ENCODE results near the gene LYL1. TPM values are rescaled to one million over a fixed set of nuclear protein-coding genes. Genes with fewer than 3 reads are reported as not detected.

The LYL1 gene
- total RNA-seq, 2 donors from 2014 or later = 4.6 to 13.3 TPM

DNA sequence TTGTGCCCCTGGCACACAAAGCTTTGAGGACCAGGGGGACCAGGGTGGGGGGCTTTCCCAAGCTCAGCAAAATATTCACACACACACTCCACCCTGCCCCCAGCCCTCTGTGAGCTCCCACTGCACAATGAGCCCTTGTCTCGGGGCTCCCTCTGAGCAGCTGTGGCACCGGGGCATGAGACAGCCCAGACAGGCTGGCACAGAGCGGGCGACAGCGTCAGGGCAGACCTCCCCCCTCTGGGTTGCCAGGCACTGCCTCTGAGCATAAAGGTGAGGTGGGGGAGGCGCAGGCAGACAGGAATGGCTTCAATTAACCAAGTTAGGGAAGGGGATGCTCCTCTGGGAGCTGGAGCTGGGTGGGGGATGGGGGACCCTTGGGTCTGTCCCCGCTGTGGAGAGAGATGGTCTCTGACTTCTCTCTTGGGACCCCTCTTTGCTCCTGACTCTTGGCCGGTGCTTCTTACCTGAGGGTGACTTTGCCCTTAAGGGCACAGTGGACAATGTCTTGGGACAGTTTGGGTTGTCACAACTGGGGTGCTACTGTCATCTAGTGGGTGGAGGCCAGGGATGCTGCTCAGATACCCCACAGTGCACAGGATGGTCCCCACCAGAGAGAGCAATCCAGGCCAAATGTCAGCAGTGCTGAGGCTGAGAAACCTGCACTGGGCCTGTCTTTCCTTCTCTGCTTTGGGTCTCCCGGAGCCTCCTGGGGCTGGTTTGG, 30.3 kb downstream of the LYL1 start:
- Histone ChIP-seq H3K4me1 (replicated peaks) (peaks cover 20% of the 10 kb centered on the region), H3K27ac (peak overlapping the region; percentile 5 to 49)

DNA sequence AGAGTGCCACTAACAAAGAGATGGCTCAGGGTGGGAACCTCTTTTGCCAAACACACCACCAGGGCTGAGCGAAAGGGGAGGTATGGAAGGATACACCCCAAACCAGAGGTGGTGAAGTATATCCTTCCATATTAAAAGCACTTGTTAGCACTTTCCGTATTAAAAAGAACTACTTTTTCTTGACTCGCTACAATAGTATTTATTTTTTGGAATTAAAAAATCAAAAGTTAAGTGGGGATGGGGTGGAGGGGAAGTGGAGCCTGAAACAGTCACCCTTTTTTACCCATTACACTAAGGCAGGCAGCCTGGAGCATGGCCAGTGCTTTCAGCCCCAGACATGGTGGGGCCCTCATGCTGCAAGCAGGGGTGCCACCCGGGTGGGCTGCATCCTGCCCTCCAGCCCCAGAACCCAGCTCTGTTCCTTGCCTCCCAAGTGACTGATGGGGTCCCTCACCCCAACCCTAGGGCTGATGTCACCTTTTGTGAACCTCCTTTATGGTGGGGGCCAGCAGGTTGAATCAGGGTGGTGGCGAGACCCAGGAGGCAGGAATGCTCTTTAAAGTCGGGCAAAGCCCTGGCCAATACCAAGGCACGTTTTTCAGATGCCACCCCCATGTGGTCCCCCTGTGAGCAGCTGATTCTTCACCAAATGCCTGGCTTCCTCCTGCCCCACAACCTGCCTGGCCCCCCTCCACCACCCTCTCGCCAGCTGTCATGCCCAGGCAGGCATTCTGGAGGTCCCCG, 31.0 kb downstream of the LYL1 start:
- TF ChIP-seq, protein P1, sequence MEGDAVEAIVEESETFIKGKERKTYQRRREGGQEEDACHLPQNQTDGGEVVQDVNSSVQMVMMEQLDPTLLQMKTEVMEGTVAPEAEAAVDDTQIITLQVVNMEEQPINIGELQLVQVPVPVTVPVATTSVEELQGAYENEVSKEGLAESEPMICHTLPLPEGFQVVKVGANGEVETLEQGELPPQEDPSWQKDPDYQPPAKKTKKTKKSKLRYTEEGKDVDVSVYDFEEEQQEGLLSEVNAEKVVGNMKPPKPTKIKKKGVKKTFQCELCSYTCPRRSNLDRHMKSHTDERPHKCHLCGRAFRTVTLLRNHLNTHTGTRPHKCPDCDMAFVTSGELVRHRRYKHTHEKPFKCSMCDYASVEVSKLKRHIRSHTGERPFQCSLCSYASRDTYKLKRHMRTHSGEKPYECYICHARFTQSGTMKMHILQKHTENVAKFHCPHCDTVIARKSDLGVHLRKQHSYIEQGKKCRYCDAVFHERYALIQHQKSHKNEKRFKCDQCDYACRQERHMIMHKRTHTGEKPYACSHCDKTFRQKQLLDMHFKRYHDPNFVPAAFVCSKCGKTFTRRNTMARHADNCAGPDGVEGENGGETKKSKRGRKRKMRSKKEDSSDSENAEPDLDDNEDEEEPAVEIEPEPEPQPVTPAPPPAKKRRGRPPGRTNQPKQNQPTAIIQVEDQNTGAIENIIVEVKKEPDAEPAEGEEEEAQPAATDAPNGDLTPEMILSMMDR (IDR thresholded peaks at IDR 0.05) = no peak
- no peak for TF ChIP-seq POLR2AphosphoS5 (IDR thresholded peaks at IDR 0.05)
- TF ChIP-seq POLR2A (IDR thresholded peaks at IDR 0.05) = no peak
- no peaks in the 10 kb centered on the region for H3K9me3 ChIP-seq
- H3K36me3 ChIP-seq = peaks cover 10 to 17% of the 10 kb centered on the region in 2 donors
- peaks cover 20% of the 10 kb centered on the region for H3K4me1 ChIP-seq (replicated peaks)
- no peak for DNase-seq (ENCODE audit: low spot score)
- peak overlapping the region; percentile 5 to 49 for H3K27ac ChIP-seq
- no peak overlapping the region for H3K4me3 ChIP-seq
- intact Hi-C loops (cut with DNase I) = no loop called here
- H3K27me3 ChIP-seq (replicated peaks; ENCODE audit: insufficient read depth) = no peaks in the 10 kb centered on the region
- WGBS = 50% methylated on average over 9 of the region's 9 CpGs

More for the DNA sequence above, 30.3 kb downstream of the LYL1 start:
- intact Hi-C loops (cut with DNase I) = no loop called here
- TF ChIP-seq POLR2AphosphoS5 (IDR thresholded peaks at IDR 0.05) = no peak
- no peak for TF ChIP-seq POLR2A (IDR thresholded peaks at IDR 0.05)
- TF ChIP-seq, protein P1 (IDR thresholded peaks at IDR 0.05) = no peak
- peaks cover 10 to 17% of the 10 kb centered on the region in 2 donors for H3K36me3 ChIP-seq
- no peak for DNase-seq (ENCODE audit: low spot score)
- no peaks in the 10 kb centered on the region for H3K27me3 ChIP-seq (replicated peaks; ENCODE audit: insufficient read depth)
- no peak overlapping the region for H3K4me3 ChIP-seq
- 55% methylated on average over 9 of the region's 9 CpGs for WGBS
- no peaks in the 10 kb centered on the region for H3K9me3 ChIP-seq

- DNase-seq (ENCODE audit: low spot score) = no peak
- TF ChIP-seq POLR2AphosphoS5 (IDR thresholded peaks at IDR 0.05) (no peak), POLR2A (IDR thresholded peaks at IDR 0.05) (no peak)
- TF ChIP-seq, protein P1 (IDR thresholded peaks at IDR 0.05) = no peak
- intact Hi-C loops (cut with DNase I) = no loop called here
- 79% methylated on average over 25 of the region's 32 CpGs for WGBS
- Histone ChIP-seq H3K4me3 (no peak overlapping the region), H3K4me1 (replicated peaks) (peaks cover 20% of the 10 kb centered on the region), H3K9me3 (no peaks in the 10 kb centered on the region), H3K36me3 (peaks cover 10 to 13% of the 10 kb centered on the region in 2 donors), H3K27me3 (replicated peaks; ENCODE audit: insufficient read depth) (no peaks in the 10 kb centered on the region), H3K27ac (peak overlapping the region; percentile 44 to 56)
Measured at GRCh38 chr19:13070425-13071140, 32.1 kb downstream of the LYL1 start.

GRCh38 chr19:13069415-13070359, 33.0 kb downstream of the LYL1 start:
- 41% methylated on average over 20 of the region's 20 CpGs for WGBS
- peak overlapping the region; percentile 44 to 56 for H3K27ac ChIP-seq

More at GRCh38 chr19:13069415-13070359, 33.0 kb downstream of the LYL1 start:
- Histone ChIP-seq H3K9me3 (no peaks in the 10 kb centered on the region), H3K4me1 (replicated peaks) (peaks cover 20% of the 10 kb centered on the region), H3K27me3 (replicated peaks; ENCODE audit: insufficient read depth) (no peaks in the 10 kb centered on the region), H3K4me3 (no peak overlapping the region), H3K36me3 (peaks cover 10 to 11% of the 10 kb centered on the region in 2 donors)
- TF ChIP-seq POLR2AphosphoS5 (IDR thresholded peaks at IDR 0.05) (no peak), POLR2A (IDR thresholded peaks at IDR 0.05) (no peak)
- TF ChIP-seq, protein P1 (IDR thresholded peaks at IDR 0.05) = no peak
- intact Hi-C loops (cut with DNase I) = no loop called here
- no peak for DNase-seq (ENCODE audit: low spot score)
